Subcutaneous abdominal adipose tissue (tissue), 5 donors: ENCODE data around the gene OR4K1.
"Not testable (repeated sequence)": the region's sequence is repeated elsewhere in the genome, so short reads cannot be mapped to it uniquely, and the experiment has no call there.

Source experiments
- H3K27ac ChIP-seq: one replicate; pipeline ENCODE4 v1.7.0; 2013; ENCODE audit warnings: low read depth, mild to moderate bottlenecking, inconsistent platforms, low read length, moderate library complexity
- H3K27me3 ChIP-seq, 5 donors: one replicate each; pipeline ENCODE4 v1.7.0; 2013; ENCODE audit warnings: low read length in 5 of 5, inconsistent platforms in 1 of 5; ENCODE audit not compliant: control insufficient read depth in 5 of 5, insufficient read depth in 4 of 5
- H3K36me3 ChIP-seq, 5 donors: one replicate each; pipeline ENCODE4 v1.7.0; 2013; ENCODE audit warnings: low read length in 5 of 5; ENCODE audit not compliant: control insufficient read depth in 5 of 5, insufficient read depth in 5 of 5
- H3K4me1 ChIP-seq, 5 donors: one replicate each; pipeline ENCODE4 v1.7.0; 2013; ENCODE audit warnings: low read length in 5 of 5, mild to moderate bottlenecking in 3 of 5, moderate library complexity in 1 of 5; ENCODE audit not compliant: control insufficient read depth in 5 of 5, insufficient read depth in 5 of 5
- H3K4me3 ChIP-seq, 5 donors: one replicate each; pipeline ENCODE4 v1.7.0; 2013; ENCODE audit warnings: low read length in 5 of 5, low read depth in 1 of 5
- H3K9ac ChIP-seq, 5 donors: one replicate each; pipeline ENCODE4 v1.7.0; 2013; ENCODE audit warnings: low read length in 5 of 5, mild to moderate bottlenecking in 4 of 5, moderate library complexity in 3 of 5
- H3K9me3 ChIP-seq, 5 donors: one replicate each; pipeline ENCODE4 v1.7.0; 2013; ENCODE audit warnings: low read length in 5 of 5; ENCODE audit not compliant: control insufficient read depth in 5 of 5
- donor health status: healthy.
- donor health status: healthy.
- donor health status: healthy.
- donor health status: healthy.
- donor health status: healthy.

Gene OR4K1

GRCh38 chr14:19941668-19942067 is 11.0 kb downstream of the OR4K1 start:
- no peak overlapping the region for H3K4me3 ChIP-seq
- H3K27me3 ChIP-seq, result no peaks in the 10 kb centered on the region

GRCh38 chr14:19947413-19948090 is 16.8 kb downstream of the OR4K1 start:
- Histone ChIP-seq H3K36me3 (no peaks in the 10 kb centered on the region), H3K27me3 (no peaks in the 10 kb centered on the region), H3K27ac (no peak overlapping the region), H3K4me1 (peaks cover 0 to 5% (median 3%) of the 10 kb centered on the region in 5 donors), H3K4me3 (no peak overlapping the region), H3K9ac (no peak overlapping the region), H3K9me3 (no peaks in the 10 kb centered on the region)

More at GRCh38 chr14:19941668-19942067, 11.0 kb downstream of the OR4K1 start:
- Histone ChIP-seq H3K9me3 (no peaks in the 10 kb centered on the region), H3K36me3 (no peaks in the 10 kb centered on the region), H3K9ac (no peak overlapping the region), H3K4me1 (no peaks in the 10 kb centered on the region), H3K27ac (no peak overlapping the region)

GRCh38 chr14:19949218-19949617 is 18.5 kb downstream of the OR4K1 start:
- H3K27me3 ChIP-seq, result no peaks in the 10 kb centered on the region
- no peak overlapping the region for H3K4me3 ChIP-seq
- no peak overlapping the region for H3K9ac ChIP-seq
- no peaks in the 10 kb centered on the region for H3K36me3 ChIP-seq
- peaks cover 0 to 5% (median 3%) of the 10 kb centered on the region in 5 donors for H3K4me1 ChIP-seq
- H3K9me3 ChIP-seq, result no peaks in the 10 kb centered on the region
- no peak overlapping the region for H3K27ac ChIP-seq

- H3K9ac ChIP-seq, H3K27me3 ChIP-seq, H3K4me3 ChIP-seq, H3K27ac ChIP-seq, H3K9me3 ChIP-seq, H3K36me3 ChIP-seq, H3K4me1 ChIP-seq: not testable (repeated sequence)
Observed at GRCh38 chr14:19969735-19970134, 39.0 kb downstream of the OR4K1 start.

- no peak overlapping the region for H3K9ac ChIP-seq
Observed at GRCh38 chr14:19974844-19975243, 44.1 kb downstream of the OR4K1 start.

GRCh38 chr14:19975291-19975690 is 44.6 kb downstream of the OR4K1 start, which contains the start of gene OR4K15:
Gene OR4K15 (plus strand): TSS chr14:19975591. CDS start chr14:19975591, 0 bp downstream.
- no peaks in the 10 kb centered on the region for H3K9me3 ChIP-seq
- H3K9ac ChIP-seq, result no peak within 1 kb of the TSS
- H3K27ac ChIP-seq, result no peak within 1 kb of the TSS
- H3K4me3 ChIP-seq, result no peak within 1 kb of the TSS
- no peaks in the 10 kb centered on the region for H3K27me3 ChIP-seq
- no peaks in the 10 kb centered on the region for H3K4me1 ChIP-seq
- no peaks in the 10 kb centered on the region for H3K36me3 ChIP-seq

More at GRCh38 chr14:19974844-19975243, 44.1 kb downstream of the OR4K1 start:
- Histone ChIP-seq H3K27ac (no peak overlapping the region), H3K4me3 (no peak overlapping the region), H3K27me3 (no peaks in the 10 kb centered on the region), H3K4me1 (no peaks in the 10 kb centered on the region), H3K36me3 (no peaks in the 10 kb centered on the region), H3K9me3 (no peaks in the 10 kb centered on the region)
